Measurements from ENCODE around the gene PLLP.
"Not testable (repeated sequence)": the region's sequence is repeated elsewhere in the genome, so short reads cannot be mapped to it uniquely, and the experiment has no call there.

PLLP gene

GRCh38 chr16:57271063-57271345 is 13.5 kb downstream of the PLLP start:
- no peak for DNase-seq

- DNase-seq: no peak
Measured at GRCh38 chr16:57270221-57271062, 14.0 kb downstream of the PLLP start.

GRCh38 chr16:57268804-57269800 is 15.4 kb downstream of the PLLP start:
- no peak for DNase-seq

- not testable (repeated sequence) for DNase-seq
Measured at GRCh38 chr16:57267343-57267742, 17.1 kb downstream of the PLLP start.

- no peak for DNase-seq
Measured at GRCh38 chr16:57266531-57267260, 17.8 kb downstream of the PLLP start.

- DNase-seq: no peak
Measured at GRCh38 chr16:57265850-57266530, 18.5 kb downstream of the PLLP start.

GRCh38 chr16:57264950-57265371 is 19.5 kb downstream of the PLLP start:
- no peak for DNase-seq

- no peak for DNase-seq
Measured at GRCh38 chr16:57264381-57264780, 20.1 kb downstream of the PLLP start.

GRCh38 chr16:57263541-57264351 is 20.7 kb downstream of the PLLP start:
- no peak for DNase-seq

GRCh38 chr16:57262841-57263540 is 21.5 kb downstream of the PLLP start:
- DNase-seq: no peak

- DNase-seq: no peak
Measured at GRCh38 chr16:57261806-57262205, 22.7 kb downstream of the PLLP start.

- DNase-seq: no peak
Measured at GRCh38 chr16:57260294-57260929, 24.1 kb downstream of the PLLP start.

GRCh38 chr16:57258910-57259475 is 25.5 kb downstream of the PLLP start:
- DNase-seq: no peak

- no peak for DNase-seq
Measured at GRCh38 chr16:57258226-57258909, 26.1 kb downstream of the PLLP start.

GRCh38 chr16:57257455-57258070 is 26.9 kb downstream of the PLLP start:
- no peak for DNase-seq

GRCh38 chr16:57256601-57257395 is 27.7 kb downstream of the PLLP start:
- no peak for DNase-seq

- no peak for DNase-seq
Measured at GRCh38 chr16:57255686-57256415, 28.6 kb downstream of the PLLP start.
